HepG2 (cell line): ENCODE data around the gene FTCD. TPM values are rescaled to one million over a fixed set of nuclear protein-coding genes. Genes with fewer than 3 reads are reported as not detected.

Experiments used
- ARID3A ChIP-seq: IDR thresholded peaks from 2 replicates; pipeline ENCODE4 v1.6.1; 2012; ENCODE audit warnings: low read depth, low read length, improper control_type of control experiment
- ATF4 ChIP-seq, 2 experiments: fragments of 450-650 bp in 1 of 2; sonication (generic) in 1 of 2; formaldehyde crosslinking; IDR thresholded peaks; 2 replicates each; pipeline versions ENCODE4 v1.5.0 to v1.8.0; 2020 to 2022; ENCODE audit warnings: mild to moderate bottlenecking in 1 of 2, missing genetic modification reagents in 1 of 2
- CBFB ChIP-seq: sonication (generic); formaldehyde crosslinking; IDR thresholded peaks from 2 replicates; pipeline ENCODE4 v1.4.0; 2020; ENCODE audit warnings: missing genetic modification reagents
- GATAD2A ChIP-seq: IDR thresholded peaks from 2 replicates; pipeline ENCODE4 v1.6.1; 2016
- HES4 ChIP-seq: sonication (generic); formaldehyde crosslinking; IDR thresholded peaks from 2 replicates; pipeline ENCODE4 v1.9.0; 2021; ENCODE audit warnings: mild to moderate bottlenecking, missing genetic modification reagents, borderline replicate concordance
- IRF2 ChIP-seq: IDR thresholded peaks from 2 replicates; pipeline ENCODE4 v1.6.1; 2018; ENCODE audit warnings: missing genetic modification reagents, missing compliant biosample characterization
- KDM5B ChIP-seq: sonication (generic); formaldehyde crosslinking; IDR thresholded peaks from 2 replicates; pipeline ENCODE4 v1.4.0; 2020; ENCODE audit warnings: missing genetic modification reagents, mild to moderate bottlenecking, borderline replicate concordance
- PRDM10 ChIP-seq: sonication (generic); formaldehyde crosslinking; IDR thresholded peaks from 2 replicates; pipeline ENCODE4 v1.4.0; 2020; ENCODE audit warnings: low read depth, missing genetic modification reagents
- SUZ12 ChIP-seq: fragments of 150-350 bp; IDR thresholded peaks from 2 replicates; pipeline ENCODE4 v1.6.1; 2014; ENCODE audit warnings: low read depth, low read length
- THYN1 ChIP-seq: sonication (generic); formaldehyde crosslinking; IDR thresholded peaks from 2 replicates; pipeline ENCODE4 v1.8.1; 2023; ENCODE audit warnings: low read depth, mild to moderate bottlenecking, moderate library complexity, missing genetic modification reagents, borderline replicate concordance
- XBP1 ChIP-seq: sonication (generic); formaldehyde crosslinking; IDR thresholded peaks from 2 replicates; pipeline ENCODE4 v1.5.0; 2020; ENCODE audit warnings: missing genetic modification reagents
- ZBTB7A ChIP-seq: sonication (generic); formaldehyde crosslinking; IDR thresholded peaks from 2 replicates; pipeline ENCODE4 v1.8.0; 2022; ENCODE audit warnings: mild to moderate bottlenecking, missing genetic modification reagents
- ZFAT ChIP-seq: sonication (generic); formaldehyde crosslinking; conservative IDR thresholded peaks from 2 replicates; pipeline ENCODE4 v1.8.1; 2023; ENCODE audit warnings: missing genetic modification reagents, inconsistent platforms
- ZKSCAN1 ChIP-seq: fragments of 150-350 bp; IDR thresholded peaks from 2 replicates; pipeline ENCODE4 v1.6.1; 2014; ENCODE audit warnings: low read length
- ZMYM3 ChIP-seq: sonication (generic); formaldehyde crosslinking; IDR thresholded peaks from 2 replicates; pipeline ENCODE4 v1.5.1; 2020; ENCODE audit warnings: mild to moderate bottlenecking, missing genetic modification reagents
- ZNF501 ChIP-seq: sonication (generic); formaldehyde crosslinking; IDR thresholded peaks from 2 replicates; pipeline ENCODE4 v1.5.1; 2020; ENCODE audit warnings: mild to moderate bottlenecking, moderate library complexity, missing genetic modification reagents
- ZNF616 ChIP-seq: sonication (generic); formaldehyde crosslinking; IDR thresholded peaks from 2 replicates; pipeline ENCODE4 v1.5.0; 2020; ENCODE audit warnings: low read depth, mild to moderate bottlenecking, missing genetic modification reagents
- ZNF670 ChIP-seq: sonication (generic); formaldehyde crosslinking; IDR thresholded peaks from 2 replicates; pipeline ENCODE4 v1.8.0; 2022; ENCODE audit warnings: mild to moderate bottlenecking, missing genetic modification reagents, borderline replicate concordance
- polyA plus RNA-seq, 8 experiments: library from polyadenylated mRNA; depleted of rRNA in 3 of 8; stranded (reverse) in 7 of 8; unstranded in 1 of 8; fragments of >200 nt; fragmentation: Illumina TruSeq in 4 of 8; extraction: Trizol in 4 of 8; gene quantifications; 2 replicates each; pipeline versions ENCODE4 v1.2.1 to v1.2.3, GENCODE V29; 2011 to 2016; ENCODE audit warnings: low read depth in 4 of 8, missing spikeins in 1 of 8, mixed read lengths in 1 of 8; ENCODE audit not compliant: insufficient read depth in 1 of 8
- total RNA-seq, 5 experiments: library from RNA; depleted of rRNA; stranded (reverse); fragments of >200 nt; fragmentation: Illumina TruSeq; extraction: Trizol; gene quantifications; 2 replicates each; pipeline ENCODE4 v1.2.3, GENCODE V29; 2016; ENCODE audit warnings: low read depth in 1 of 5
- TF ChIP-seq, protein P1 (sequence below): sonication (generic); formaldehyde crosslinking; IDR thresholded peaks from 2 replicates; pipeline ENCODE4 v1.8.0; 2022; ENCODE audit warnings: missing genetic modification reagents, low read depth, mild to moderate bottlenecking, borderline replicate concordance
- TF ChIP-seq, protein P2 (sequence below): sonication (generic); formaldehyde crosslinking; IDR thresholded peaks from 2 replicates; pipeline ENCODE4 v1.4.0; 2020; ENCODE audit warnings: mild to moderate bottlenecking, low read depth, missing genetic modification reagents

Gene FTCD
- total and polyA plus RNA-seq, 2 of the 13 experiments (the other 11 are each of a cell fraction or from before 2014, with no cell fraction given): 75.7 to 105 TPM

DNA sequence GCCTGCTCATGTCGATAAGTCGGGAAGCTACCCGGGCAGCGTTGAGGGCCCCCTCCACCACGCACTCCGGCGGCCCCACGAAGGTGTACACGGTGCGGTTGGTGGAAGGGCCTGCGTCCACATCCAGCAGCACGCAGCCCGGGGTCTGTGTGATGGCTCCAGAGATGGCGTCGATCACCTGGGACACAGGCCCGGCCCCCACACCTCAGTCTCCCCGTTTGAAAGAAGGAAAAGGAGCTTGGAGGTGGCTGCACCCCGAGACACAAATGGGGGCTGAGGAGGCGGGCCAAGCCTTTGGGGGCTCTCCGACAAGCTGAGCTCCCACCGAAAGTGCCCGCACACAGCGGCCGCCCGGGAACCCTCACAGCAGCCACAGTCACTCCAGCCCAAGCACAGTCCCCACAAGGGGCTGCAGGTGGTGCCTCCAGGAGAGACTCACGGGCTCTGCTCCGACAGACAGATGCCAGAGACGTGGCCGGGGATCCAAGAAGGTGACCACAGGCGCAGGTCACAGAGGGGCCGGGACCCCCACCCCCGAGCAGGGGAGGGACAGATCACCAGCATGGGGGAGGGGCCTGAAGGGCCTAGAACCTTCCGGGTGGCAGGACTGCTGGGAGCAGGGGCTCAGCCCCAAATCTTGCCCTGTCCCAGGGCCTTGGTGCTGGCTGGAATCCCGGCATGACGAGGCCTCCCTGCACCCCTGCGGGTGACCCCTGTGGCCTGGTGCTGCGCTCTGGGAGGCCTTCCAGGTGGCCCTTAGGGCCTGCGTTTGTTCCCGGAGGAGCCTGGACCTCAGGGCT is 1.0 kb downstream of the FTCD start (continued):
- TF ChIP-seq ARID3A (no peak), ZNF501 (CRISPR knock-in tag) (no peak), ZNF670 (CRISPR knock-in tag) (no peak), ZFAT (CRISPR knock-in tag) (no peak), XBP1 (CRISPR knock-in tag) (no peak), GATAD2A (CRISPR knock-in tag) (0 out of 2 replicates have a peak, but pooled peaks have one; percentile 13), KDM5B (CRISPR knock-in tag) (no peak), ZBTB7A (CRISPR knock-in tag) (peak; percentile 60; the same call in 1 of the 2 replicates), ZNF616 (CRISPR knock-in tag) (no peak), ATF4 (CRISPR knock-in tag; IDR thresholded peaks at IDR 0.05) (0 out of 4 replicates have a peak, but pooled peaks of 1 of the 2 experiments have one; percentile 36), ZKSCAN1 (no peak), CBFB (CRISPR knock-in tag) (no peak), ZMYM3 (CRISPR knock-in tag) (no peak), IRF2 (CRISPR knock-in tag) (0 out of 2 replicates have a peak, but pooled peaks have one; percentile 4), SUZ12 (no peak), PRDM10 (CRISPR knock-in tag) (no peak), THYN1 (CRISPR knock-in tag) (no peak), HES4 (CRISPR knock-in tag) (no peak)
- TF ChIP-seq, protein P1, sequence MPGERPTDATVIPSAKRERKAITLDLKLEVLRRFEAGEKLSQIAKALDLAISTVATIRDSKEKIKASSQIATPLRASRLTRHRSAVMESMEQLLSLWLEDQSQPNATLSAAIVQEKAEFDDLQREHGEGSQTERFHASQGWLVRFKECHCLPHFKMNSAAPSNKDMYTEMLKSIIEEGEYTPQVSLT (CRISPR knock-in tag): no peak
- TF ChIP-seq, protein P2, sequence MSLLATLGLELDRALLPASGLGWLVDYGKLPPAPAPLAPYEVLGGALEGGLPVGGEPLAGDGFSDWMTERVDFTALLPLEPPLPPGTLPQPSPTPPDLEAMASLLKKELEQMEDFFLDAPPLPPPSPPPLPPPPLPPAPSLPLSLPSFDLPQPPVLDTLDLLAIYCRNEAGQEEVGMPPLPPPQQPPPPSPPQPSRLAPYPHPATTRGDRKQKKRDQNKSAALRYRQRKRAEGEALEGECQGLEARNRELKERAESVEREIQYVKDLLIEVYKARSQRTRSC: no peak
